Fibroblast of skin of scalp (primary cell): ENCODE results near the gene BEAN1.
"Not testable (repeated sequence)": the region's sequence is repeated elsewhere in the genome, so short reads cannot be mapped to it uniquely, and the experiment has no call there.

Source experiments
- DNase-seq: peaks from one replicate; pipeline ENCODE4 v3.0.0-alpha.2; 2013

Gene BEAN1

GRCh38 chr16:66441586-66442375 is 14.7 kb downstream of the BEAN1 start:
- DNase-seq, result peak; percentile 27

GRCh38 chr16:66442502-66443268 is 15.6 kb downstream of the BEAN1 start:
- DNase-seq, result no peak

- DNase-seq, result no peak
Observed at GRCh38 chr16:66443269-66443652, 16.2 kb downstream of the BEAN1 start.

GRCh38 chr16:66444049-66444481 is 17.0 kb downstream of the BEAN1 start:
- no peak for DNase-seq

GRCh38 chr16:66446737-66447136 is 19.6 kb downstream of the BEAN1 start:
- DNase-seq, result no peak

DNA sequence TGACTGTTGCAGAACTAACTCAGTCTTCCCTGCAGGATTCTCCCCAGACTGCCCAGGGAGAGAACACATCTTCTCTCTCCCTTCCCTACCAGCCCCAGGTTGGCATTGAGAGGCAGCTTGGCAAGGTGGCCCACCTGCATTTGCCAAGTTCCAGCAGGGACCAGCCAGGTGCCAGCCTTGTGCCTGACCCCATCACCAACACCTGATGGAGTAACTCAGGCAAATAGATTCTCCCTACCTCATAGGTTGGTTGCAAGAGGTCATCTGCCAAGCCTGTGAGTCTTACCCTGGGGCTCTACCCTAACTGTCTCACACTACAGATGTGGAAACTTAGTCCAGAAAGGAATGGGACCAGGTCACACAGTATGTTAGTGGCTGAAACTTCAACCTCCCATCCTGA is 20.4 kb downstream of the BEAN1 start:
- DNase-seq, result no peak

- no peak for DNase-seq
Observed at GRCh38 chr16:66451548-66451947, 24.5 kb downstream of the BEAN1 start.

- DNase-seq, result not testable (repeated sequence)
Observed at GRCh38 chr16:66453230-66453629, 26.1 kb downstream of the BEAN1 start.

DNA sequence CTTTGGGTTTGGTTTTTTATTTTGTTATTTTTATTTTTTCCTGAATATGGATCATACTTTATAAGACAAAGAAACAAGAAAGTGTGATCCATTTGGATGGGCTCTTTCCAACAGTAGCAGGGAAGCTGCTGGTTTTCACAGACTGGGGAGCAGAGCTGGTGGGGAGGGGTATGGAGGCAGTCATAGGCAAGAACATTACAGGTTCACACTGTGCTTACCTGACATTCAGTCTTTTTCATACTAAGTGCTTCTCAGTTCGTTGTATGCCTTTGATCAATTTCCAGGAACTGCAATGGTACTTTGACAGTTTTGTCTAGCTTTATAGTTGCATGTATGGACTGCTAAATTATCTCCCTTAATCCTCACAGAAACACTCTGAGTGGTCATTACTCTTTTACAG is 27.7 kb downstream of the BEAN1 start:
- DNase-seq, result no peak

- no peak for DNase-seq
Observed at GRCh38 chr16:66455970-66456369, 28.9 kb downstream of the BEAN1 start.

- peak; percentile 36 for DNase-seq
Observed at GRCh38 chr16:66457888-66458287, 30.8 kb downstream of the BEAN1 start.

- no peak for DNase-seq
Observed at GRCh38 chr16:66458292-66458691, 31.2 kb downstream of the BEAN1 start.

DNA sequence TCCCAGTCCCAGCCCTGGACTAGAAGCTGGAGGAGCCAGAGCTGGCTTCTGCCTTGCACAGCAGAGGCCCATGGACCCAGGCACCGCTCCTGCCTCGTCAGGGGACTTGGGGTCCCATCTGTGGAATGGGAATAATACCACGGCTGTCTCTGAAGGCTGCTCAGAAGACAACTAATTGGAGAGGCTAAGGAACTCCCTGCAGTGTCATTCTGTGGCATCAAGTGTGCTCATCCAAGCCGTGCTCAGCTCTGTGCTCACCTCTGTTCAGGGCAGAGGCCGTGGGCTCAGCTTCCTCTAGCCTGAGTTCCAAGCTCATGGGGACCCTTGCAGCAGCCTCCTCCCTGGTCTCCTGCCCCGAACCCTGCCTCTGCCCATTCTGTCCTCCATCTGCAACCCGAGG is 31.8 kb downstream of the BEAN1 start:
- DNase-seq, result no peak

DNA sequence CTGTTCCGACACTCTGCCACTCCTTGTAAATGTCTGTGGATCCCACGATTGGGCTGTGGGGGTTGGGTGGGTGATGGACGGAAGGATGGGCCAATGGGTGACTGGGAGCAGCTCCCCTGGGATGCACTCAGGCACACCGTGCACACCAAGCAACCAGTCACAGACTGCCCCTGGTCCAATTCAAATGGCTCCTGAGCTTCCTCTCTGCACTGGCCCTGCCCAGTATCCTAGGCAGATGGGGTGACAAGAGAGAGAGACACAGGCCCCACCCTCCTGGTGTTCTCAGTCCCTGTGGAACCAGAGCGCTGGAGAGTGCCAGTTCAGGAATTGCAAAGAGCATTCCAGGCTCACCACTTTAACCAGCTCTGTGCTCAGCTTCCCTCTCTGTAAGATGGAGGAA is 32.8 kb downstream of the BEAN1 start:
- peak; percentile 14 for DNase-seq

- no peak for DNase-seq
Observed at GRCh38 chr16:66460703-66461102, 33.6 kb downstream of the BEAN1 start.

DNA sequence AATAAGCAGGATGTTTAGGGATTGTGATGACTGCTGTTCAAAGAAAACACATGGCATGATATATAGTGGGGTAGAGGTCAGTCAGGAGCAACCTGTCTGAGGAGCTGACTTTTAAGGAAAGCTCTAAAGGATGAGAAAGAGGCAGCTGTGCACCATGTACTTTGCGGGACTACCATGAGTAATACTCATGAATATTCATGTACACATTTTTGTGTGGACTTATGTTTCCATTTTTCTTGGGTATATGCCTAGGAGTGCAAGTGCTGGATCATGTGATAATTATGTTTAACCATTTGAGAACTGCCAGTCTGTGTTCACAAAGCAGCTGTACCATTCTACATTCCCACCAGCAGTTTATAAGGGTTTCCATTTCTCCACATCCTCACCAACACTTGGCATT is 35.8 kb downstream of the BEAN1 start:
- DNase-seq, result peak; percentile 40

DNA sequence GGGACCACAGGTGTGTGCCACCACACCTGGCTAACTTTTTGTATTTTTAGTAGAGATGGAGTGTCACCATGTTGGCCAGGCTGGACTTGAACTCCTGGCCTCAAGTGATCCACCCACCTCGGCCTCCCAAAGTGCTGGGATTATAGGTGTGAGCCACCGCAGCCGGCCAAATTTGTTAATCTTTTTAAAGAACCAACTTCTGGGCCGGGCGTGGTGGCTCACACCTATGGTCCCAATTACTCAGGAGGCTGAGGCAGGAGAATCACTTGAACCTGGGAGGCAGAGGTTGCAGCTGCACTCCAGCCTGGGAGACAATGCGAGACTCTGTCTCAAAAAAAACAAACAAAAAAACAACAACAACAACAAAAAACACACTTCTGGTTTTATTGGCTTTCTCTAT is 38.9 kb downstream of the BEAN1 start:
- not testable (repeated sequence) for DNase-seq

DNA sequence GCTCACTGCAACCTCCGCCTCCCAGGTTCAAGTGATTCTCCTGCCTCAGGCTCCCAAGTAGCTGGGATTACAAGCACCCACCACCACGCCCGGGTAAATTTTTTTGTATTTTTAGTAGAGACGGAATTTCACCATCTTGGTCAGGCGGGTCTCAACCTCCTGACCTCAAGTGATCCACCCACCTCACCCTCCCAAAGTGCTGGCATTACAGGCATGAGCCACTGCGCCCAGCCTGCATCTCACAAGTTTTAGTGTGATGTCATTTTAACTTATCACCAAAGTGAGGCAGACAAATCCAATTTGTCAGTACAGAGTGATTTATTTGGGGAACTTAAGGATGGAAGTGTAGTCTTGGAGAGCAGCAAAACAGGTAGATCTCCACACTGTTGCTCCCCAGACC is 39.5 kb downstream of the BEAN1 start:
- DNase-seq, result not testable (repeated sequence)

DNA sequence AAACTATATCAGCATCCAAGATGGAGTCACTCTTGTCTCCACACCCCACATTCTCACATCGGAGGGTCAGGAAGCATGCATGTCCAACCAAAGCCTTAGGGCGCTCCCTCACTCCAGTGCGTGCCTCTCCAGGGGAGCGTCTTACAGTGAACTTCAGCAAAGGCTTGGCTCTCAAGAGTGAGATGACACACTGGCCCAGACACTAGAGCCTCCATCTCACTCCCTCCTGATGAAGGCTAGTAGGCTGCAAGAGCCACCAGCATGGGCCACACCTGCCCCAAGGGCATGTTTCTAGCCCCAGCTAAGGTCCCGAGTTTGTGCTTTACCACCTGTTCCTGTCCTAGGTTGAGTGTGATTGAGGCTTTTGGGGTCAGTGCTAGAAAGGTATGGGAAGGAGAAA is 40.5 kb downstream of the BEAN1 start:
- DNase-seq, result no peak

DNA sequence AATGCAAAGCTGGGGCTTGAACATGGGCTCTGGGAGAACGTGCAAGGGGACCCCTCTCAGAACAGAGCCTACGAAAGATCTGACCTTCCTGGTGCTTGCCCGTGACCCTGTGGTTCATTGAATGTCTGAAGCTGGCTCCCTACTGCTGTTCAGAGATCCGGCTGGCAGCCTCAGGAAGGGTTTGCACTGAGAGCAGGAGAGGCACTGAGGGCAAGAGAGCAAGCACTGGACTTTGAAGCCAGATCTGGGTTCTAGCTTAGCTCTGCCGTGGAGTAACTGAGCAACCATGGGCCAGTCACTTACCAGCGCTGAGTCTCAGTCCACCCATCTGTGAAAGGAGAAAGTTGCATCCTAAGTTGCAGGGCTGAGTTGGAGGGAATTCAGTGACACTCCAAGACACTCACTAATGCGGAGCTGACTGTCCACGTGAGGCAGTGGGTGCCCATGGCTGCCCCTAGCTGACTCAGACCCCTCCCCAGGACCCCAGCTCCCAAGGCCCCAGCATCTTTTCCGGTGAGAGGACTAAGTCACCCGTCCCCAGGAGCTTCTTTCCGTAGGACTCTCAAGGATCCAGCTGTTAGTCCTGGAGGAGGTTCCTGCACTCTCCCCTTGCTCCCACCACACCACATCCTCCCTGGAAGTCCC is 41.3 kb downstream of the BEAN1 start:
- no peak for DNase-seq

DNA sequence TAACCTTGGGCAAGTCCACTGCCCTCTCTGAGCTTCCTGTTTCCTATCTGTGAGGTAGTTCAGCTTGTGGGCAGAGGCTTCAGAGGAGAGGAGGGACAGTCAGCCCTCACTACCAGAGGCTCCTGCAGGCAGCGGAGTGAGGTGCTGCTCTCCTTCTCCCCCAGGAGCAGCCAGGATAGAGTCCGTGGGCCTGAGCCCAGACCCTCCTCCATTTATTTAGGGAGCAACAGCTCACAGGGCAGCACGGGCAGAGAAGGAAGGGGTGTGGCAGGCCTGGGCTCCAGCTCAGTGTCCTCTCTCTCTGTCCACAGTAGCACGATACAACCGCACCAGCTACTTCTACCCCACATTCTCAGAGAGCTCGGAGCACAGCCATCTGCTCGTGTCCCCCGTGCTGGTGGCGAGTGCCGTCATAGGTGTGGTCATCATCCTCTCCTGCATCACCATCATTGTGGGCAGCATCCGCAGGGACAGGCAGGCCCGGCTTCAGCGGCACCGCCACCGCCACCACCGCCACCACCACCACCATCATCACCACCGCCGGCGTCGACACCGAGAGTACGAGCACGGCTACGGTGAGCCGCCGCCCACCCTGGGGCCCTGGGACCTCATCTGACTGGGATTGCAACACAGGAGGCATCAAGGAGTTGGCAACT is 42.3 kb downstream of the BEAN1 start:
- no peak for DNase-seq

DNA sequence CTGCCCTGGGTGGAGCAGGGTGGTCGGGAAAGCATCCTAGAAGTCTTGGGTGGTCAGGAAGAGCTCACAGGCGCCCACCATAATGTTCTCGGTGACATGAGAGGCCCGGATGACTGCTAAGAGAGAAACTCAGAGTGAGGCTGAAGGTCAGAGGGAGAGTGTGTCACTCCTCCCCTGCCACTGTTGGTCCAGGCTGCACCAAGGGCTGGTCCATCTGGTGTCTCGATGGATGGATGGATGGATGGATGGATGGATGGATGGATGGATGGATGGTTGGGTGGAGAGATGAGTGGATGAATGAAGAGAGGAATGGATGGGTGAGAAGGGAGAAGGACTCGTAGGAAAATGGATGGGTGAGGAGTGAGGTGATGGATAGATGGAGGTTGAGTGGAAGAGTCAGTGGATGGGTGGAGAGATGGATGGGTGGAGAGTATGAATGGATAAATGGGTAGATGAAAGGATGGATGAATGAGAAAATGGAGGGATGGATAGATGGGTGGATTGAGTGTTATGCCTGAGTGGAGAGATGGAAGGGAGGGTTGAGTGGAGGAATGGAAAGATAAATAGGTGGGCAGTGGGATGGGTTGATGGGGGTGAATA is 43.0 kb downstream of the BEAN1 start:
- DNase-seq, result no peak

GRCh38 chr16:66470556-66470955 is 43.5 kb downstream of the BEAN1 start:
- DNase-seq, result no peak
